Fibroblast of lung (primary cell): ENCODE measurements around the gene RTN4. TPM values are rescaled to one million over a fixed set of nuclear protein-coding genes. Genes with fewer than 3 reads are reported as not detected.
"Not testable (repeated sequence)": the region's sequence is repeated elsewhere in the genome, so short reads cannot be mapped to it uniquely, and the experiment has no call there.

Experiments
- DNase-seq, 2 donors: peaks; one replicate each; pipeline versions ENCODE4 v3.0.0 to v3.0.0-alpha.2; 2010; ENCODE audit warnings: low read depth in 2 of 2
- H2AFZ ChIP-seq: 2 replicates; pipeline ENCODE4 v1.5.1; 2012; ENCODE audit warnings: low read length, control low read depth, inconsistent platforms
- H3K27ac ChIP-seq: 2 replicates; pipeline ENCODE4 v1.5.1; 2011; ENCODE audit warnings: low read length, control low read depth; ENCODE audit not compliant: insufficient read depth
- H3K27me3 ChIP-seq: 2 replicates; pipeline ENCODE4 v1.5.1; 2011; ENCODE audit warnings: mild to moderate bottlenecking, low read length; ENCODE audit not compliant: control insufficient read depth, insufficient read depth
- H3K36me3 ChIP-seq: 2 replicates; pipeline ENCODE4 v1.5.1; 2011; ENCODE audit warnings: low read length; ENCODE audit not compliant: control insufficient read depth, insufficient read depth
- H3K4me1 ChIP-seq: 2 replicates; pipeline ENCODE4 v1.5.1; 2011; ENCODE audit warnings: low read length; ENCODE audit not compliant: control insufficient read depth, insufficient read depth; ENCODE audit errors: extremely low read depth
- H3K4me2 ChIP-seq: 2 replicates; pipeline ENCODE4 v1.5.1; 2011; ENCODE audit warnings: low read length, control low read depth; ENCODE audit not compliant: insufficient read depth; ENCODE audit errors: extremely low read depth
- H3K4me3 ChIP-seq, 4 experiments: fragments of 200-600 bp in 1 of 4; sonication (generic) in 1 of 4; replicated peaks in 1 of 4; 2 replicates each; pipeline ENCODE4 v1.5.1; 2011 to 2016; ENCODE audit warnings: low read length in 4 of 4, low read depth in 3 of 4, mild to moderate bottlenecking in 3 of 4, control low read depth in 2 of 4, inconsistent platforms in 1 of 4, mixed read lengths in 1 of 4; ENCODE audit not compliant: insufficient read depth in 1 of 4; ENCODE audit errors: control extremely low read depth in 1 of 4
- H3K79me2 ChIP-seq: 2 replicates; pipeline ENCODE4 v1.5.1; 2012; ENCODE audit warnings: mild to moderate bottlenecking, low read length, inconsistent platforms; ENCODE audit not compliant: control insufficient read depth, insufficient read depth
- H3K9ac ChIP-seq: 2 replicates; pipeline ENCODE4 v1.5.1; 2011; ENCODE audit warnings: mild to moderate bottlenecking, low read length, control low read depth; ENCODE audit not compliant: insufficient read depth
- H3K9me3 ChIP-seq: 2 replicates; pipeline ENCODE4 v1.5.1; 2012; ENCODE audit warnings: low read depth, low read length; ENCODE audit not compliant: control insufficient read depth, insufficient read depth
- H4K20me1 ChIP-seq: 2 replicates; pipeline ENCODE4 v1.5.1; 2011; ENCODE audit warnings: low read length; ENCODE audit not compliant: control insufficient read depth, insufficient read depth; ENCODE audit errors: extremely low read depth
- CTCF ChIP-seq, 2 donors: IDR thresholded peaks in 1 of 2; conservative IDR thresholded peaks in 1 of 2; 1 replicate in 1 of 2; 2 replicates in 1 of 2; pipeline ENCODE4 v1.5.1; 2011 to 2012; ENCODE audit warnings: low read length in 2 of 2, control low read depth in 1 of 2, inconsistent platforms in 1 of 2, low read depth in 1 of 2, mild to moderate bottlenecking in 1 of 2
- EZH2 ChIP-seq: IDR thresholded peaks from 2 replicates; pipeline ENCODE4 v1.5.1; 2012; ENCODE audit warnings: low read length, control low read depth, mild to moderate bottlenecking; ENCODE audit errors: missing control alignments
- polyA plus RNA-seq, 2 donors: library from polyadenylated mRNA; depleted of rRNA in 1 of 2; stranded (reverse) in 1 of 2; unstranded in 1 of 2; fragments of >200 nt; gene quantifications; 2 replicates each; pipeline ENCODE4 v1.2.1, GENCODE V29; 2011 to 2012; ENCODE audit warnings: missing spikeins in 1 of 2
- total RNA-seq: library from RNA; depleted of rRNA; stranded (reverse); fragments of >200 nt; gene quantifications from 2 replicates; pipeline ENCODE4 v1.2.1, GENCODE V29; 2014

Gene RTN4
- total and polyA plus RNA-seq, 2 donors (not counting 1 experiment from before 2014, with no cell fraction given) = 560 to 1,326 TPM

- no peak for DNase-seq
- no peak overlapping the region for H3K9ac ChIP-seq
- no peak overlapping the region for H3K4me2 ChIP-seq
- H3K79me2 ChIP-seq = peaks cover 99% of the 10 kb centered on the region
- H4K20me1 ChIP-seq = peaks cover 30% of the 10 kb centered on the region
- H3K27me3 ChIP-seq = no peaks in the 10 kb centered on the region
- no peaks in the 10 kb centered on the region for H3K36me3 ChIP-seq
- TF ChIP-seq EZH2 (no peak), CTCF (conservative IDR thresholded peaks at IDR 0.05 in 1 of 2, IDR thresholded peaks at IDR 0.05 in 1 of 2; ENCODE audit: low read depth in 1 of 2, low read length in 2 of 2) (no peak)
- no peaks in the 10 kb centered on the region for H3K9me3 ChIP-seq
- no peak overlapping the region for H3K27ac ChIP-seq
- H3K4me3 ChIP-seq = no peak overlapping the region
- H3K4me1 ChIP-seq = peaks cover 9% of the 10 kb centered on the region
- H2AFZ ChIP-seq = no peak overlapping the region
Measured at GRCh38 chr2:54997826-54998225, 52.4 kb downstream of the RTN4 start.

DNA sequence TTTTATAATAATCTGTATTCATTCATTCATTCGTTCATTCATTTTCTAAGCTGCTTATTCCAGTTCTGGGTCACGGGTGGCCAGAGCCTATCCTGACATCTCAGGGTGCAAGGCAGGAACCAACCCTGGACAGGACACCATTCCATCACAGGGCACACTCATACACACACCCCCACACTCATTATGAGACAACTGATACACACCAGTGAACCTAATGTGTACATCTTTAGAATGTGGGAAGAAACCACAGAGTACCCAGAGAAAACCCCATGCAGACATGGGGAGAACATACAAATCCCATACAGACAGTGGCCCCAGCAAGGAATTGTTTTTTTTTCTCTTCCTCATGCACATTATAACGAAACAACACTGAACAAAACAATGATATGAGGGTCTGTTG is 54.7 kb downstream of the RTN4 start:
- Histone ChIP-seq H4K20me1 (peaks cover 28% of the 10 kb centered on the region), H3K9me3 (no peaks in the 10 kb centered on the region), H3K27ac (no peak overlapping the region), H3K79me2 (peaks cover 97% of the 10 kb centered on the region), H2AFZ (no peak overlapping the region), H3K36me3 (no peaks in the 10 kb centered on the region), H3K4me1 (peaks cover 4% of the 10 kb centered on the region), H3K4me3 (no peak overlapping the region), H3K27me3 (no peaks in the 10 kb centered on the region), H3K9ac (no peak overlapping the region), H3K4me2 (no peak overlapping the region)
- DNase-seq = no peak
- TF ChIP-seq CTCF (conservative IDR thresholded peaks at IDR 0.05 in 1 of 2, IDR thresholded peaks at IDR 0.05 in 1 of 2; ENCODE audit: low read depth in 1 of 2, low read length in 2 of 2) (no peak), EZH2 (no peak)

- H3K36me3 ChIP-seq, H3K4me1 ChIP-seq, DNase-seq, H3K9me3 ChIP-seq, H3K9ac ChIP-seq, H3K4me3 ChIP-seq, H3K27ac ChIP-seq, H3K27me3 ChIP-seq, H2AFZ ChIP-seq, H3K4me2 ChIP-seq: not testable (repeated sequence)
- Histone ChIP-seq H4K20me1 (peaks cover 12% of the 10 kb centered on the region), H3K79me2 (peaks cover 98% of the 10 kb centered on the region)
Measured at GRCh38 chr2:54990694-54991093, 59.6 kb downstream of the RTN4 start.
